NB4 (cell line): ENCODE data around the gene IQCM.

Experiments used
- POLR2A ChIP-seq: IDR thresholded peaks from 2 replicates; pipeline ENCODE4 v1.6.1; 2011; ENCODE audit warnings: mild to moderate bottlenecking; ENCODE audit not compliant: insufficient read length; ENCODE audit errors: extremely low read depth
- TF ChIP-seq, protein P1 (sequence below): IDR thresholded peaks from one replicate; pipeline ENCODE4 v1.5.1; 2012; ENCODE audit warnings: low read depth, low read length
- TF ChIP-seq, protein P2 (sequence below): IDR thresholded peaks from 2 replicates; pipeline ENCODE4 v1.6.1; 2011; ENCODE audit warnings: low read depth, low read length

DNA sequence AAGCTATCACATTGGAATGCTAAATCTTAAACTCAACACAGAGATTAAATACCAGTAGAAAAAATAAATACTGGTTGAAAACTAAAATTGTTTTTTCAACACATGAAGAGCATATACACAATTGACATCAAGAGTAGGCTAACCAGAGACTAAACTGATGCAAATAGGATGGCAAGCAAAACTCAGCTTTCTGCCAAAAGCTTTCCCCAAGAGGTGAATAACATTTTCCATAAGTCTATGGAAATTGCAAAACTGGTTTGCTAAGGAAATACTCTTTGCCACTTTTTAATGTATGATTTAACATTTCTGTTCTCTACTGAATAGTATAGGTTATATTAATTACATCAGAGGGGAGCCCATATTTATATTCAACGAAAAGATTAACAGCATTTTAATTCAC lies 23.8 kb downstream of the IQCM start:
- TF ChIP-seq, protein P1, sequence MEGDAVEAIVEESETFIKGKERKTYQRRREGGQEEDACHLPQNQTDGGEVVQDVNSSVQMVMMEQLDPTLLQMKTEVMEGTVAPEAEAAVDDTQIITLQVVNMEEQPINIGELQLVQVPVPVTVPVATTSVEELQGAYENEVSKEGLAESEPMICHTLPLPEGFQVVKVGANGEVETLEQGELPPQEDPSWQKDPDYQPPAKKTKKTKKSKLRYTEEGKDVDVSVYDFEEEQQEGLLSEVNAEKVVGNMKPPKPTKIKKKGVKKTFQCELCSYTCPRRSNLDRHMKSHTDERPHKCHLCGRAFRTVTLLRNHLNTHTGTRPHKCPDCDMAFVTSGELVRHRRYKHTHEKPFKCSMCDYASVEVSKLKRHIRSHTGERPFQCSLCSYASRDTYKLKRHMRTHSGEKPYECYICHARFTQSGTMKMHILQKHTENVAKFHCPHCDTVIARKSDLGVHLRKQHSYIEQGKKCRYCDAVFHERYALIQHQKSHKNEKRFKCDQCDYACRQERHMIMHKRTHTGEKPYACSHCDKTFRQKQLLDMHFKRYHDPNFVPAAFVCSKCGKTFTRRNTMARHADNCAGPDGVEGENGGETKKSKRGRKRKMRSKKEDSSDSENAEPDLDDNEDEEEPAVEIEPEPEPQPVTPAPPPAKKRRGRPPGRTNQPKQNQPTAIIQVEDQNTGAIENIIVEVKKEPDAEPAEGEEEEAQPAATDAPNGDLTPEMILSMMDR = no peak
- TF ChIP-seq POLR2A = no peak
- TF ChIP-seq, protein P2, sequence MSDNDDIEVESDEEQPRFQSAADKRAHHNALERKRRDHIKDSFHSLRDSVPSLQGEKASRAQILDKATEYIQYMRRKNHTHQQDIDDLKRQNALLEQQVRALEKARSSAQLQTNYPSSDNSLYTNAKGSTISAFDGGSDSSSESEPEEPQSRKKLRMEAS = no peak
